HG02938 (cell line): Measurements from ENCODE around the gene CASQ1.

Experiments used
- ATAC-seq: cut with Tn5 transposase; IDR thresholded peaks from one replicate; pipeline ENCODE4 v1.9.1; 2021; ENCODE audit warnings: mild to moderate bottlenecking, moderate library complexity; ENCODE audit not compliant: unreplicated experiment

The CASQ1 gene

GRCh38 chr1:160189649-160190625, at the start of gene CASQ1:
Gene CASQ1 (plus strand): TSS chr1:160190575. CDS start chr1:160190752, 177 bp downstream.
- ATAC-seq: no peak

- ATAC-seq: no peak
Measured at GRCh38 chr1:160143695-160144094, 46.7 kb upstream of the CASQ1 start.

- ATAC-seq: no peak
Measured at GRCh38 chr1:160144921-160145320, 45.5 kb upstream of the CASQ1 start.

GRCh38 chr1:160146107-160146506, 44.3 kb upstream of the CASQ1 start:
- no peak for ATAC-seq

- ATAC-seq: no peak
Measured at GRCh38 chr1:160148121-160148520, 42.3 kb upstream of the CASQ1 start.

- no peak for ATAC-seq
Measured at GRCh38 chr1:160149233-160149632, 41.1 kb upstream of the CASQ1 start.

GRCh38 chr1:160149716-160150115, 40.7 kb upstream of the CASQ1 start:
- ATAC-seq: no peak

- no peak for ATAC-seq
Measured at GRCh38 chr1:160151303-160151702, 39.1 kb upstream of the CASQ1 start, which contains the start of gene ATP1A4. Gene ATP1A4 (plus strand): TSS chr1:160151603. CDS start chr1:160152041, 438 bp downstream.

GRCh38 chr1:160154790-160155189, 35.6 kb upstream of the CASQ1 start:
- no peak for ATAC-seq

GRCh38 chr1:160156361-160156760, 34.0 kb upstream of the CASQ1 start:
- ATAC-seq: no peak

GRCh38 chr1:160157174-160157573, 33.2 kb upstream of the CASQ1 start:
- ATAC-seq: no peak

- ATAC-seq: no peak
Measured at GRCh38 chr1:160158031-160158430, 32.3 kb upstream of the CASQ1 start.

GRCh38 chr1:160158534-160158933, 31.8 kb upstream of the CASQ1 start:
- no peak for ATAC-seq

GRCh38 chr1:160159846-160160245, 30.5 kb upstream of the CASQ1 start:
- ATAC-seq: no peak

- ATAC-seq: no peak
Measured at GRCh38 chr1:160161965-160162705, 28.2 kb upstream of the CASQ1 start.

- ATAC-seq: no peak
Measured at GRCh38 chr1:160162931-160163330, 27.4 kb upstream of the CASQ1 start.

GRCh38 chr1:160163615-160164014, 26.8 kb upstream of the CASQ1 start:
- ATAC-seq: no peak

- no peak for ATAC-seq
Measured at GRCh38 chr1:160164121-160164520, 26.3 kb upstream of the CASQ1 start.

GRCh38 chr1:160166166-160166868, 24.1 kb upstream of the CASQ1 start:
- ATAC-seq: no peak

GRCh38 chr1:160167056-160167455, 23.3 kb upstream of the CASQ1 start:
- no peak for ATAC-seq

GRCh38 chr1:160167580-160167979, 22.8 kb upstream of the CASQ1 start:
- ATAC-seq: no peak
